HG03280 (cell line): ENCODE results near the gene PLEKHH2.
"Not testable (repeated sequence)": the region's sequence is repeated elsewhere in the genome, so short reads cannot be mapped to it uniquely, and the experiment has no call there.

Experiments used
- ATAC-seq: cut with Tn5 transposase; IDR thresholded peaks from one replicate; pipeline ENCODE4 v1.9.1; 2021; ENCODE audit warnings: mild to moderate bottlenecking, moderate library complexity; ENCODE audit not compliant: unreplicated experiment

PLEKHH2 gene

GRCh38 chr2:43637030-43637803 lies at the start of gene PLEKHH2:
TSS of gene PLEKHH2 (plus strand) at chr2:43637260. CDS start at chr2:43644674, 7,414 bp downstream.
- ATAC-seq, result peak; percentile 100

DNA sequence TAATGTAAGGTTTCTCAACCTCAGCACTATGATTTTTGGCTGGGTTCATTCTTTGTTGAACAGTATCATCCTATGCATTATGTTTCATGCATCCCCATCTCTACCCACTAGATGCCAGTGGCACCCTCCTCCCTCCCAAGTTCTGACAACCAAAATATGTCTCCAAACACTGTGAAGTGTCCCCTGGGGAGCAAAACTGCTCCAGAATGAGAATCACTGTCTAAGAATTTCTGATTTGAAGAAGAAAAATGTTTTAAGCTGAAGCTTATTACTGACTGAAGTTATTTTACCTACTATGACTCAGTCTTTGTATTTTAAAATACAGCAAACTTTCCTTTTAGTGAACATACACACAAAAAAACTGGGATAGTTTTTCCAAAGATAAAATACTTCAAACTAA lies 44.6 kb upstream of the PLEKHH2 start:
- ATAC-seq, result no peak

DNA sequence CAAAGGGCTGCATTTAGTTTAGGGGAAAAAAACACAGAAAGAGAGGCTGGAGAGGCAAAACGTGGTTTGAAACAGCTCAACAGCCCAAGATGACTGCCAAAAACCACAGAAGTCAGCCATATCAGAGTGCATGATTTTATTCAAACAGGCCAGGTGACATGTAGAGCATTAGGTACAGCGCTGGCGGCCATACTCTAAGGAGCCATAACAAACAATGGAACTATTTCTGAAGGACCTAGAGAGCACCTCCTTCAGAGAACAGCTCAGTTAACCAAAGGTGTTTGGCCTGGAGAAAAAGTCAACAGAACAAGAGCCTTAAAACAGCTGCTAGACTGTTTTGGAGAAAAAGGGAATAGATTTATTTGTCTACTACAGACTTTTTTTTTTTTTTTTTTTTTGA lies 43.8 kb upstream of the PLEKHH2 start:
- no peak for ATAC-seq

DNA sequence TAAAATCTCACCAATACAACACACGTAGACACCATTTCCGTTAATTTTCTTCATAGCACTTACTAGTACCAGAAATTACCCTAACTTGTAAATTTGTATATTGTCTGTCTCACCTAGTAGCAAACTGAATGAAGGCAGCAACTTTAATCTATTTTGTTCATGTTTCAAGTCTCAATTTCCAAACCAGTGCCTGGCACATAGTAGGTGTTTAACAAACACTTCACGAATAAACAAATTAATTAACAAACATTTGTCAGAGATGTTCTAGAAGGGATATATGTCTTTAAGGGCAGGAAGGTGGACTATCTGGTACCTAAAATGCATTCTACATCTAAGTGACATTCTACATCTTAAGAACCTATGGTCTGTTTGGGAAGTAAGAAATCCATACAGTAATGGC lies 42.2 kb upstream of the PLEKHH2 start:
- ATAC-seq, result no peak

- ATAC-seq, result peak; percentile 98
Measured at GRCh38 chr2:43595603-43596412, 41.3 kb upstream of the PLEKHH2 start, which contains the start of gene THADA. TSS of gene THADA (minus strand) at chr2:43596038. CDS start at chr2:43592392, 3,646 bp downstream.

DNA sequence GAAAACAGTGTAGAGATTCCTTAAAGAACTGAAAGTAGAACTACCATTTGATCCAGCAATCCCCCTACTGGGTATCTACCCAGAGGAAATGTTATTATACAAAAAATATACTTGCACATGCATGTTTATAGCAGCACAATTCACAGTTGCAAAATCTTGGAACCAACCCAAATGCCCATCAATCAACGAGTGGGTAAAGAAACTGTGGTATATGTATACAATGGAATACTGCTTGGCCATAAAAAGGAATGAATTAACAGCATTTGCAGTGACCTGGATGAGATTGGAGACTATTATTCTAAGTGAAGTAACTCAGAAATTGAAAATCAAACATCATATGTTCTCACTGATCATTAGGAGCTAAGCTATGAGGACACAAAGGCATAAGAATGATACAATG lies 36.5 kb upstream of the PLEKHH2 start:
- not testable (repeated sequence) for ATAC-seq

GRCh38 chr2:43604674-43605073 lies 32.4 kb upstream of the PLEKHH2 start:
- ATAC-seq, result no peak

DNA sequence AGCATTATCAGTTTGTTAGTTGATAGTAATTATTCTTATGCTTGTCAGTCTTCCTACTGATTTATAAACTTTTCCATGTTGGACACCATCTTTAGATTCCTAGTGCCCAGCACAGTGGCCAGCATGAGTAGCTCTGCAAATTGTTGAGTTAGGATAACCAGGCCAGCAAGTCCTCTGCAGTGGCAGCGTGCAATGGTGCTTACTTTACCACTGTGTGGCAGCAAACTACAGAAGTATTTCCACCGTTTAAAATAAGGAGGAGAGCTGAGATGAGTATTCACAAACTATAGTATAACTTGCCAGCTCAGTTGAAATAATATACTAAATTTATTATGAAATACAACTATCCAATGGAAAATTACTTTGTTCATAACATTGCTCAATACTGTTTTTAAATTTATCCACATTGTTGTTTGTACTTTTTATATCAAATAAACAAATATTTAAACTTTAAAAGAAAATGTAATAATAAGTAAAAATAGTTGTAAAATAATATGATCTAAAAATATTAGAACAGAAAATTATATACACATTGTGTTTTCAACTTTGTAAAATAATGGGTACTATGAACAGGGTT lies 31.9 kb upstream of the PLEKHH2 start:
- ATAC-seq, result no peak

DNA sequence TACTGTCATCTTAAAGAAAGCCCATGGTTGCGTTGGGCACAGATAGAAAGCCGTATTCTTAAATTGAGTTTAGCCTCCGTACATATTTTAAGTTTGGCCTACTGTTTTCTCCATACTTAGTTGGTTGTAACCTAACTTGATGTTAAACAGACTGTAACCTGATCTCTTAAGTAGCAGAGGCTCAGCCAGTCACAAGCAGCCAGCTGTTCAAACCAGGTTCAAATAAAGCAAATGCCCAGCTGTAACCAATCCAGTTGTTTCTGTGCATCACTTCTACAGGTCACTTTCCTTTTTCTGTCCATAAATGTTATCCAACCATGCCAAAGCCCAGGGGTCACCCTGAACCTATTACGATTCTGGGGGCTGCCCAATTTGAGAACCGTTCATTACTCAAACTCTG lies 31.2 kb upstream of the PLEKHH2 start:
- ATAC-seq, result no peak

DNA sequence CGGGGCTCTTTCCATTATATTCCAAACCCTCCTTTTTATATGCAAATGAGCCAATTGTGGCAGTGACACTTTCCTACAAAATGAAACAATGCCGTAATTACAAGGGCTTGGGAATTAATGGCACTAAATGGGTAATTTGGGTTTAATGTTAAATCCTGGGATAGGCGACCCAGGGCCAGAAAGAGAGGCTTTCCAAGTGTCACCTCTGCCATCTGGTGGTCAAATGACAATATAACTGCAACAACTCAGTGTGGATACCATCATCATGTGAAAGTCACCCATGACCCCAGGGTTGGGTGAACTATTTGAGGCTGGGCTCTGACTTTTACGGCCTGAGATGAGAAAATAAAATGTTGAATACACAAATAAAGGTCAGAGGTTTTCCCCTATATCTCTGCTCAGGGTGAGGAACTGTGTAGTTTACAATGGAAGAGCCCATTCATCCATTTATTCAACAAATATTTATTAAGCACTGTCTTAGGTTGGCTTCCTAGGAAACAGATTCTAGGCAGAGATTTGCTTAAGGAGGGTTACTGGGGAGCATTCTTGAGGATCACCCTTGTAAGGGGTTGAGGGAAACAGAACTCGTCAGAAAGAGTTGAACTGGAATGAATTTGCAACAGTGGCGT lies 27.7 kb upstream of the PLEKHH2 start:
- no peak for ATAC-seq

DNA sequence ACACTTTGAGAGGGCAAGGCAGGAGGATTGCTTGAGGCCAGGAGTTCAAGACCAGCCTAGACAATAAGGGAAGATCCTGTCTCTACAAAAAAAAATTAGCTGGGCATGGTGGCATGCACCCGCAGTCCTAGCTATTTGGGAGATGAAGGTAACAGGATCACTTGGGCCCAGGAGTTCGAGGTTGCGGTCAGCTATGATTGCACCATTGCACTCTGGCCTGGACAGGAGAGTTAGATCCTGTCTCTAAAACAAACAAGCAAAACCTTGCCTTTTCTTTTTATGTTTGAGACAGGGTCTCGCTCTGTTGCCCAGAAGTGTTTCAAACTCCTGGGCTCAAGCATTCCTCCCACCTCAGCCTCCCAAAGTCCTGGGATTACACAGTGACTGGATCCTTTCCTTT lies 26.7 kb upstream of the PLEKHH2 start:
- no peak for ATAC-seq

DNA sequence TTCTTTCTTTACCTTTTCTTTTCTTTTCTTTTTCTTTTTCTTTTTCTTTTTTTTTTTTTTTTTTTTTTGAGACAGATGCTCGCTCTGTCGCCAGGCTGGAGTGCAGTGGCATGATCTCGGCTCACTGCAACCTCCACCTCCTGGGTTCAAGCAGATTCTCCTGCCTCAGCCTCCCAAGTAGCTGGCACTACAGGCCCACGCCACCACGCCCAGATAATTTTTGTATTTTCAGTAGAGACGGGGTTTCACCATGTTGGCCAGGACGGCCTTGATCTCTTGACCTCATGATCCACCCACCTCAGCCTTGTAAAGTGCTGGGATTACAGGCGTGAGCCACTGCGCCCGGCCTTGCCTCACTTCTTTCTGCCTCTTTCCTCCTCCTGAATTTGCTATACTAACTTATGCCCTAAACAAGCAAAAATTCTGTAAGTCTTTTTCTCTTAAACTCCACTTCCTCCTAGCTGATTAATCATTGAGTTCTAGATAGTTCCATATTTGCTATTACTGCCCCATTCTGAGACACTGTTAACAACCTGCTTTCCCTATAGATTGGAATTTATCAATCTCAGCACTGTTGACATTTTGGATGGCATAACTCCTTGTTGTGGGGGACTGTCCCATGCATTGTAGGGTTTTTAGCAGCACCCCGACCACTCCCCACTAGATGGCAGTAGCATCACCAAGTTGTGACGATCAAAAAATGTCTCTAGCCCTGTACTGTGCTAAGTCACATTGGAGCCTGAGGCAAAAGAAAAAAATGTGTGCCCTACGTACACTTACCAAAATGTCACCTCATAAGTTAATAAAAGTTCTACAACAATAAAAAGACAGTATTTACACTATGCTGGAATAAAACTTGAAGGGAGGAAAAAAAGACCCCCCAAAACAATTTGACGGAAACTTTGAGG lies 24.8 kb upstream of the PLEKHH2 start:
- no peak for ATAC-seq

DNA sequence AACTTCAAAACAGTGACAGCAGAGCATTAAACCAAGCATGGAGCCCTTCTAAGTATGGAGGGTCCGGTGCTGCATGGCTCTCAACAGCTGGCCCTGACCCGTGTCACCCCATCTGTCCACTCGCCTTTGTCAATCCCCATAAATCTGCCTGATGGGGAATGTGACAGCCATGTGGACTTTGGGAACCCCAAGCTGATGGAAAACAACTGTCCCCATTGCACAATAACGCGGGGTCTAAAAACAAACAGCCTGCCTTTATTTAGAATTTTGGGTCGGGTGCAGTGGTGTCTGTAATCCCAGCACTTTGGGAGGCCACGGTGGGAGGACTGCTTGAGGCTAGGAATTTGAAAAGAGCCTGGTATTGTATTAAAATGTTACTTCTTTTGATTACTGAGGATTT lies 24.1 kb upstream of the PLEKHH2 start:
- ATAC-seq, result no peak

DNA sequence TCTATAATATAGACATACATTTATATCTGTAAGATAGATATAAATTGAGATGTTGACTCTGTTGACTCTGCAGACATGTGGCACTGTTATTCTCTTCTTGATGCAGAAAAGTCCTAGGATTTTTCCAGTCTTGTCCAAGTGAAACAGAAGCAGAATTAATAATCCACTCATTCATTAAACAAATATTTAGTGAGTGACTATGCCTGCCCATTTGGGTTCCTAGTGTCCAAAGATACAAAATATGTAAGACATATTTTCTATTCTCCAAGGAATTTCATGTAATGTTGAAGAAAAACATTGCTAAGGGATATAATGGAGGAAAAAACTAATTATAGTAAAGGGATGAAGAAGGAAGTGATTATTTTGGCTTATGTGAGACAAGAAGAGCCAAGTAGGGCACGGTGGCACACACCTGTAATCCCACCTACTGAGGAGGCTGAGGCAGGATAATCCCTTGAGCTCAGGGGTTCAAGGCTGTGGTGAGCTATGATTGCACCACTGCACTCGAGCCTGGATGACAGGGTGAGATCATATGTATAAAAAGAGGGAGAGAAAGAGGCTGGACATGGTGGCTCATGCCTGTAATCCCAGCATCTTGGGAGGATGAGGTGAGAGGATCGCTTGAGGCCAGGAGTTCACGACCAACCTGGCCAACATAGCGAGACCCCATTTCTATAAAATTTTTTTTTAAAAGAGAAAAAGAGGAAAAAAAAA lies 19.9 kb upstream of the PLEKHH2 start:
- no peak for ATAC-seq

- no peak for ATAC-seq
Measured at GRCh38 chr2:43619511-43619910, 17.5 kb upstream of the PLEKHH2 start.

DNA sequence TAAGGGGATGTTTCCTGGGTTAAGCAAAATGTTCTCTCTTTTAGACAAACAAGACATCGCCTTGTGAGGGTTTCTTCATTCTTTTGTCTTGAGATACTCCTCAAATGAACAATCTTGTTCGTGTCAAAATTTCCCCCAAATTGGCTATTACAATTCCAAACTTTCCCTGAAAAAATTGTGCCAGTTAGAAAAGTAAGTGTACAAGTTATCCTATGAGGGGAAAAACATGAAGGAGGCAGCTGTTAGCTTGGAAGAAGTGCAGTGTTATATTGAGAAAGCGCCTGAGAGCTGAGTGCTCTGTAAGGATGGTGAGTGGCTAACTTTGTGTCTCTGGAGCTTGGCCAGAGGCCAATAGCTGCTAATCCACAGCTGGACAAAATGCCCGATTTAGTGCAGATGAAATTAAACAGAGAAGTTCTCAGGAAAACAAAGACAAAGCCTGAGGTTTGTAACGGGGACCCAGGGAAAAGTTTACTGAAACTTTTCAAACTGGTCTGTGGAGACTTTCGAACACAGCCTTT lies 14.1 kb upstream of the PLEKHH2 start:
- no peak for ATAC-seq

GRCh38 chr2:43631618-43632317 lies 5.3 kb upstream of the PLEKHH2 start:
- no peak for ATAC-seq

DNA sequence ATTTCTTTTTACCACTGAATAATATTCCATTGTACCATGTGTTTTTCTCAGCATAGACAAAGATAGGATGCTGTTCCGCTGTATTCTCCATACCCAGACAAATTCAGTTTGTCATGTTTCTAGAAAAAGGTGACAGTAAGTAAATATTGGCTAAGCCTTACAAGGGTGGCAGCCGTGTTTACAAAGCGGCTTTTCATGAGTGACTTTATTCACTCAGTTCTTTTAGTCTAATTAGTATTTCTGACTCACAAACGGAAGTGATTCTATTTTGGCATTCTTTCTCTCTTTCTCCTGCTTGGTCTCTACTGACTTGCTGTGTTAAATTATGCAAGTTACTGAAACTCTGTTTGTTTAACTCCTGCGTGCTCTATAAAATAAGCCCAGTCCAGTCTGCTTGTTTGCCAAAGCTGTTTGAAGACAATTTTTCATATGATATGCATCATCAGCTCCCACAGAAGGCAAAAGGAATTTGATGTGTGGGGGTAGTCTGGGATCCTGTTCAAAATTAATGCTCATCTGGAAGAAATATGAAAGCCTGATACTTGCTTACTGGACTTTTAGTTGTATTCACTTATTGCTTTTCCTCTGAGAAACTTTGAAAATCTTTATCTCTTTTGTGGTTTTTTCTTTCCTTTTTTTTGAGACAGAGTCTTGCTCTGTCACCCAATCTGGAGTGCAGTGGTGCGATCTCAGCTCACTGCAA lies 2.3 kb upstream of the PLEKHH2 start:
- no peak for ATAC-seq
